Stimulated activated naive B cell treated with anti-CD40 and anti-IgM and Interleukin-4, amounts not matched to agents 10 μg/mL and 1 μg/mL and 100 μg/mL, for 72 hours (primary cell): ENCODE measurements around the gene MTFP1.
A peak's percentile ranks its signal among the peaks of the same experiment; 100 is the strongest.

Experiments used
- ATAC-seq, 2 donors: fragments of 150-1000 bp; cut with Tn5 transposase; replicated peaks; 2 replicates each; pipeline ENCODE4 v1.10.0; 2021; ENCODE audit warnings: moderate library complexity in 1 of 2
- DNase-seq: peaks from one replicate; pipeline ENCODE4 v3.0.0; 2021
- H3K27ac Mint-ChIP-seq: one replicate; pipeline ENCODE4 v1.8.0; 2022; ENCODE audit warnings: mild to moderate bottlenecking, mixed read lengths
- H3K27me3 Mint-ChIP-seq, 2 donors: one replicate each; pipeline ENCODE4 v1.8.0; 2022; ENCODE audit warnings: mixed read lengths in 2 of 2
- H3K36me3 Mint-ChIP-seq, 2 donors: one replicate each; pipeline ENCODE4 v1.8.0; 2022; ENCODE audit warnings: mixed read lengths in 2 of 2, mild to moderate bottlenecking in 1 of 2
- H3K4me1 Mint-ChIP-seq, 2 donors: one replicate each; pipeline ENCODE4 v1.8.0; 2022; ENCODE audit warnings: mixed read lengths in 2 of 2, mild to moderate bottlenecking in 1 of 2
- H3K4me3 Mint-ChIP-seq, 2 donors: one replicate each; pipeline ENCODE4 v1.8.0; 2022; ENCODE audit warnings: mild to moderate bottlenecking in 2 of 2, mixed read lengths in 2 of 2, moderate library complexity in 1 of 2
- H3K9me3 Mint-ChIP-seq, 2 donors: one replicate each; pipeline ENCODE4 v1.8.0; 2022; ENCODE audit warnings: mixed read lengths in 2 of 2, mild to moderate bottlenecking in 1 of 2

The MTFP1 gene

DNA sequence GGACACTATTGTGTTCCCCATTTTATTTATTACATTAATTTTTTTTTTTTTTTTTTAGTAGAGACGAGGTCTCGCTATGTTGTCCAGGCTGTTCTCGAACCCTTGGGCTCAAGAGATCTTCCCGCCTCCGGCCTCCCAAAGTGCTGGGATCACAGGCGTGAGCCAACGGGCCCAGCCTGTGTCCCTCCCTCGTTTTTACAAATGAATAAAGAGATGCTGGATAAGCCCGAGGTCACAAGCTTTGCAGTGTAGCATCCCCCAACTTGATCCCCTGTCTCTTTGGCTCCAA lies 297 bp upstream of the MTFP1 start:
- H3K27me3 Mint-ChIP-seq: no peaks in the 10 kb centered on the region
- H3K4me1 Mint-ChIP-seq: peaks cover 37 to 61% of the 10 kb centered on the region in 2 donors
- no peaks in the 10 kb centered on the region for H3K9me3 Mint-ChIP-seq
- peaks cover 15 to 44% of the 10 kb centered on the region in 2 donors for H3K36me3 Mint-ChIP-seq
- ATAC-seq (no peak), DNase-seq (no peak)
- peak overlapping the region; percentile 88 to 89 for H3K4me3 Mint-ChIP-seq
- H3K27ac Mint-ChIP-seq: peak overlapping the region; percentile 94

GRCh38 chr22:30426388-30427353 lies 1.1 kb downstream of the MTFP1 start:
- no peaks in the 10 kb centered on the region for H3K9me3 Mint-ChIP-seq
- ATAC-seq: peak; percentile 32 to 38
- peaks cover 31 to 53% of the 10 kb centered on the region in 2 donors for H3K4me1 Mint-ChIP-seq
- peak overlapping the region; percentile 94 for H3K27ac Mint-ChIP-seq
- peak; percentile 75 for DNase-seq
- H3K36me3 Mint-ChIP-seq: peaks cover 11 to 41% of the 10 kb centered on the region in 2 donors
- H3K4me3 Mint-ChIP-seq: peak overlapping the region; percentile 88 to 89
- H3K27me3 Mint-ChIP-seq: no peaks in the 10 kb centered on the region

GRCh38 chr22:30427871-30428270 lies 2.3 kb downstream of the MTFP1 start:
- Mint-ChIP-seq H3K36me3 (peaks cover 9 to 36% of the 10 kb centered on the region in 2 donors), H3K9me3 (no peaks in the 10 kb centered on the region), H3K4me3 (no peak overlapping the region), H3K27ac (peak overlapping the region; percentile 3), H3K27me3 (no peaks in the 10 kb centered on the region), H3K4me1 (peaks cover 22 to 41% of the 10 kb centered on the region in 2 donors)
- ATAC-seq: no peak
- DNase-seq: no peak

- Mint-ChIP-seq H3K27ac (no peak overlapping the region), H3K27me3 (no peaks in the 10 kb centered on the region), H3K4me3 (no peak overlapping the region), H3K36me3 (peaks cover 9 to 43% of the 10 kb centered on the region in 2 donors), H3K4me1 (peaks cover 25 to 29% of the 10 kb centered on the region in 2 donors), H3K9me3 (no peaks in the 10 kb centered on the region)
- ATAC-seq (no peak), DNase-seq (no peak)
Observed at GRCh38 chr22:30429887-30430286, 4.3 kb downstream of the MTFP1 start.

- no peak overlapping the region for H3K4me3 Mint-ChIP-seq
- H3K27me3 Mint-ChIP-seq: no peaks in the 10 kb centered on the region
- peaks cover 29 to 30% of the 10 kb centered on the region in 2 donors for H3K4me1 Mint-ChIP-seq
- ATAC-seq (no peak), DNase-seq (no peak)
- no peak overlapping the region for H3K27ac Mint-ChIP-seq
- peaks cover 7 to 8% of the 10 kb centered on the region in 2 donors for H3K9me3 Mint-ChIP-seq
- peaks cover 16 to 54% of the 10 kb centered on the region in 2 donors for H3K36me3 Mint-ChIP-seq
Observed at GRCh38 chr22:30430933-30431332, 5.4 kb downstream of the MTFP1 start.

- Mint-ChIP-seq H3K9me3 (peaks cover 7 to 10% of the 10 kb centered on the region in 2 donors), H3K27ac (no peak overlapping the region), H3K4me3 (no peak overlapping the region), H3K36me3 (peaks cover 17 to 50% of the 10 kb centered on the region in 2 donors), H3K4me1 (peaks cover 18 to 21% of the 10 kb centered on the region in 2 donors), H3K27me3 (no peaks in the 10 kb centered on the region)
- ATAC-seq (no peak), DNase-seq (no peak)
Observed at GRCh38 chr22:30432096-30432495, 6.5 kb downstream of the MTFP1 start.

- DNase-seq: no peak
- Mint-ChIP-seq H3K4me3 (no peak overlapping the region), H3K27me3 (no peaks in the 10 kb centered on the region), H3K4me1 (peaks cover 14 to 17% of the 10 kb centered on the region in 2 donors), H3K36me3 (peaks cover 14 to 46% of the 10 kb centered on the region in 2 donors), H3K9me3 (peaks cover 7 to 10% of the 10 kb centered on the region in 2 donors), H3K27ac (no peak overlapping the region)
- no peak for ATAC-seq
Observed at GRCh38 chr22:30432520-30432919, 7.0 kb downstream of the MTFP1 start.

DNA sequence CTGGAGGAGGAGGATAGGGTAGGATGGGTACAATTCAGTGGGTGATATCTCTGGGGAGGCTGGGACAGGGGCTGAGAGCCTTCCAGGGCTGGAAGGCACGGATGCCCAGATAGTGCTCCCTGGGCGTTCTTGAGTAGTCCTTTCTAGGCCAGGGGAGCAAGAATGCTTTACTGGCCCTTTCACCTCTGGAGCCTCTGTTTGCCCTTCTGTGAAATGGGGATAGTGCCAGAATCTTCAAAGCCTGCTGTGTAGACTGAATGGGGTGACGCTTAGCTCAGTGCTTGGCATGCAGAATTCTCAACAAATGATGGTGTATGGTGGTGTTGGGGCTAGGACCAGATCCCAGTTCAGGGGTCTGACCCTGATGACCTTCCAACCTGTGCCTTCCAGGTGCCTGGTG lies 7.7 kb downstream of the MTFP1 start:
- no peak for DNase-seq
- Mint-ChIP-seq H3K36me3 (peaks cover 10 to 39% of the 10 kb centered on the region in 2 donors), H3K4me1 (peaks cover 14 to 16% of the 10 kb centered on the region in 2 donors), H3K27ac (no peak overlapping the region), H3K9me3 (peaks cover 7 to 10% of the 10 kb centered on the region in 2 donors), H3K27me3 (peaks cover 2% of the 10 kb centered on the region in 2 donors), H3K4me3 (no peak overlapping the region)
- no peak for ATAC-seq

DNA sequence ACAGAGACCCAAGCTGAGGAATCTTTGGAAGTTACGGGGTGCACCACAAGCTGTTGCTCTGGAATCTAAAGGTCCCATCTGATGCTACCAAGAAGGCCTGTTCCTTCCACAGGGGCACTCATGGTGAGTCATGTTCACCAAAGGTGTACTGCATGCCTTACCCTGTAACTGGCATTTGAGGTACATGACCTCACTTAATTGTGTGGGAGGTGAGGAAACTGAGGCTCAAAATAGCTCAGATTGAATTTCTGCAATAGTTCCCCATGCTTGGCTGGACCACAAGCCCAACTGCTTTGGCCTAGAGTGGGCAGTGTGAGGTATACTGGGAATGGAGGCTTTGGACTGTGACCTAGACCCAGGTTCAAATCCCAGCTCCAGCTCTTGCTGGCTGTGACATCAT lies 8.2 kb downstream of the MTFP1 start:
- H3K36me3 Mint-ChIP-seq: peaks cover 8 to 33% of the 10 kb centered on the region in 2 donors
- H3K27ac Mint-ChIP-seq: peak overlapping the region; percentile 72
- peaks cover 7 to 10% of the 10 kb centered on the region in 2 donors for H3K9me3 Mint-ChIP-seq
- H3K4me1 Mint-ChIP-seq: peaks cover 14 to 16% of the 10 kb centered on the region in 2 donors
- no peak for DNase-seq
- ATAC-seq: peak; percentile 68 to 70
- peaks cover 7 to 8% of the 10 kb centered on the region in 2 donors for H3K27me3 Mint-ChIP-seq
- H3K4me3 Mint-ChIP-seq: no peak overlapping the region

DNA sequence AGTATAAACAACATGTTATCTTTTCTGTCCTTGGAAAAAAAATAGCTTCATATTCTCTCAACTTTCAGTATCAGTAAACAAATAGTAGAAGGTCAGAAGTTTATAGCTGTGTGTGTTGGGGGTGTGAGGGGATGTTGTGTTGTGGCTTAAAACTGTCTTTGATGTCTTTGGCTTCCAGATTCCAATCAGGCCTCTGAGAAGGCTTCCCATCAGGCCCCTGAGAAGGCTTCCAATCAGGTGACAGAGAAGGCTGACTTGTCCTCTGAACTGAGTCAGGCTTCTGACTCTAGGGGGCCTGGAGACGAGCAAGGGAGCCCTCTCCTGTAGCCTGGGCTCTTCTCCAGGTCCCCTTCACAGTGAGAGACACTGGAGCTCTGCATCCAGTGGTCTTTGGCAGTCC lies 9.3 kb downstream of the MTFP1 start:
- Mint-ChIP-seq H3K4me1 (peaks cover 14 to 16% of the 10 kb centered on the region in 2 donors), H3K4me3 (peak overlapping the region in 1 of 2 donors; percentile 59), H3K27me3 (peaks cover 8 to 11% of the 10 kb centered on the region in 2 donors), H3K9me3 (peaks cover 7 to 10% of the 10 kb centered on the region in 2 donors), H3K36me3 (peaks cover 8 to 27% of the 10 kb centered on the region in 2 donors), H3K27ac (peak overlapping the region; percentile 33)
- ATAC-seq (no peak), DNase-seq (no peak)

DNA sequence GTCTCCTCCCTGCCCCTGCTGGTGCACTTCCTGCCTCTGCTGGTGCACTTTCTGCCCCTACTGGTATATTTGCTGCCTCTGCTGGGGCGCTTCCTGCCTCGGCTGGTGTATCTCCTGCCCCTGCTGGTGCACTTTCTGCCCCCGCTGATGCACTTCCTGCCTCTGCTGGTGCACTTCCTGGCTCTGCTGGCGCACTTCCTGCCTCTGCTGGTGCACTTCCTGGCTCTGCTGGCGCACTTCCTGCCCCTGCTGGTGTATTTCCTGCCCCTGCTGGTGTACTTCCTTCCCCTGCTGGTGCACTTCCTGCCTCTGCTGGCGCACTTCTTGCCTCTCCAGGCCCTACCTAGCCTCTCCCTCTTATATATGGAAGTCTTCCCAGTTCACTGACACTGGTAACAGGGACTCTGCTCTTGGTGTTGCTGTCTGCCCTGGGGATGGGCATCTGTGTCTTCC lies 10.1 kb downstream of the MTFP1 start:
- H3K9me3 Mint-ChIP-seq: peaks cover 7 to 10% of the 10 kb centered on the region in 2 donors
- H3K4me1 Mint-ChIP-seq: peaks cover 17 to 22% of the 10 kb centered on the region in 2 donors
- H3K27ac Mint-ChIP-seq: peak overlapping the region; percentile 92
- peak overlapping the region; percentile 59 to 60 for H3K4me3 Mint-ChIP-seq
- DNase-seq (peak; percentile 26), ATAC-seq (peak in 1 of 2 donors; percentile 56)
- peaks cover 8 to 21% of the 10 kb centered on the region in 2 donors for H3K36me3 Mint-ChIP-seq
- H3K27me3 Mint-ChIP-seq: peaks cover 17 to 18% of the 10 kb centered on the region in 2 donors

- peak overlapping the region; percentile 92 for H3K27ac Mint-ChIP-seq
- ATAC-seq (no peak), DNase-seq (no peak)
- H3K9me3 Mint-ChIP-seq: peaks cover 7 to 10% of the 10 kb centered on the region in 2 donors
- peaks cover 22% of the 10 kb centered on the region in 2 donors for H3K27me3 Mint-ChIP-seq
- H3K36me3 Mint-ChIP-seq: peaks cover 8 to 21% of the 10 kb centered on the region in 2 donors
- H3K4me3 Mint-ChIP-seq: peak overlapping the region; percentile 59 to 60
- peaks cover 19 to 27% of the 10 kb centered on the region in 2 donors for H3K4me1 Mint-ChIP-seq
Observed at GRCh38 chr22:30436196-30436595, 10.6 kb downstream of the MTFP1 start.

DNA sequence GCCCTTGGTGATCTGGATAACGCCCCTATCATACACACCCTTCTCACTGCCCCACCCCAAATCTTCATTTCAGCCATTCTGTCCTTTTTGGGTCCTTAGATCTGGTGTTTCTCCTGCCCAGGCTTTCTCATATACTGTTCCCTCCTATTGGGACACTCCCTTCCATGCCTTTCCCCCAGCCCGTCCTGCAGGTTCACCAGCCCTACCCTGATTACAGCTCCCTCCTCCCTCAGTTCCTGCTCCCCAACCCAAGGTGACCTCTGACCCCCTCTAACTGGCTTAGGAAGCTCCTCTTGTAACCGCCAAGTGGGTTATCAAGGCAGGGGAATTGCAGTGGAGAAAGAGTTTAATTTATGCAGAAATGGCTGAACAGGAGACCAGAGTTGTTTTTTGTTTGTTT lies 13.0 kb downstream of the MTFP1 start:
- DNase-seq (no peak), ATAC-seq (no peak)
- H3K27ac Mint-ChIP-seq: no peak overlapping the region
- H3K27me3 Mint-ChIP-seq: peaks cover 29 to 32% of the 10 kb centered on the region in 2 donors
- no peak overlapping the region for H3K4me3 Mint-ChIP-seq
- peaks cover 7 to 10% of the 10 kb centered on the region in 2 donors for H3K9me3 Mint-ChIP-seq
- peaks cover 10 to 21% of the 10 kb centered on the region in 2 donors for H3K36me3 Mint-ChIP-seq
- peaks cover 22 to 43% of the 10 kb centered on the region in 2 donors for H3K4me1 Mint-ChIP-seq

- Mint-ChIP-seq H3K27ac (no peak overlapping the region), H3K9me3 (peaks cover 7 to 10% of the 10 kb centered on the region in 2 donors), H3K27me3 (peaks cover 29 to 34% of the 10 kb centered on the region in 2 donors), H3K4me1 (peaks cover 20 to 43% of the 10 kb centered on the region in 2 donors), H3K4me3 (no peak overlapping the region), H3K36me3 (peaks cover 10 to 17% of the 10 kb centered on the region in 2 donors)
- no peak for DNase-seq
- no peak for ATAC-seq
Observed at GRCh38 chr22:30439226-30439625, 13.7 kb downstream of the MTFP1 start.
